ENCODE data around the gene GCNT2.

The GCNT2 gene

GRCh38 chr6:10555625-10556309 is 34.6 kb downstream of the GCNT2 start:
- Histone ChIP-seq H3K27me3 (ENCODE audit: insufficient read depth, low read depth, severe bottlenecking) (no peaks in the 10 kb centered on the region), H3K9me3 (ENCODE audit: severe bottlenecking) (no peaks in the 10 kb centered on the region), H3K36me3 (no peaks in the 10 kb centered on the region), H3K4me3 (ENCODE audit: low read depth, low read length) (peak overlapping the region; percentile 56), H3K27ac (peak overlapping the region; percentile 79)
- TF ChIP-seq, protein P1, sequence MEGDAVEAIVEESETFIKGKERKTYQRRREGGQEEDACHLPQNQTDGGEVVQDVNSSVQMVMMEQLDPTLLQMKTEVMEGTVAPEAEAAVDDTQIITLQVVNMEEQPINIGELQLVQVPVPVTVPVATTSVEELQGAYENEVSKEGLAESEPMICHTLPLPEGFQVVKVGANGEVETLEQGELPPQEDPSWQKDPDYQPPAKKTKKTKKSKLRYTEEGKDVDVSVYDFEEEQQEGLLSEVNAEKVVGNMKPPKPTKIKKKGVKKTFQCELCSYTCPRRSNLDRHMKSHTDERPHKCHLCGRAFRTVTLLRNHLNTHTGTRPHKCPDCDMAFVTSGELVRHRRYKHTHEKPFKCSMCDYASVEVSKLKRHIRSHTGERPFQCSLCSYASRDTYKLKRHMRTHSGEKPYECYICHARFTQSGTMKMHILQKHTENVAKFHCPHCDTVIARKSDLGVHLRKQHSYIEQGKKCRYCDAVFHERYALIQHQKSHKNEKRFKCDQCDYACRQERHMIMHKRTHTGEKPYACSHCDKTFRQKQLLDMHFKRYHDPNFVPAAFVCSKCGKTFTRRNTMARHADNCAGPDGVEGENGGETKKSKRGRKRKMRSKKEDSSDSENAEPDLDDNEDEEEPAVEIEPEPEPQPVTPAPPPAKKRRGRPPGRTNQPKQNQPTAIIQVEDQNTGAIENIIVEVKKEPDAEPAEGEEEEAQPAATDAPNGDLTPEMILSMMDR (IDR thresholded peaks at IDR 0.05; ENCODE audit: low read depth, low read length) = no peak
- DNase-seq = peak; percentile 87

DNA sequence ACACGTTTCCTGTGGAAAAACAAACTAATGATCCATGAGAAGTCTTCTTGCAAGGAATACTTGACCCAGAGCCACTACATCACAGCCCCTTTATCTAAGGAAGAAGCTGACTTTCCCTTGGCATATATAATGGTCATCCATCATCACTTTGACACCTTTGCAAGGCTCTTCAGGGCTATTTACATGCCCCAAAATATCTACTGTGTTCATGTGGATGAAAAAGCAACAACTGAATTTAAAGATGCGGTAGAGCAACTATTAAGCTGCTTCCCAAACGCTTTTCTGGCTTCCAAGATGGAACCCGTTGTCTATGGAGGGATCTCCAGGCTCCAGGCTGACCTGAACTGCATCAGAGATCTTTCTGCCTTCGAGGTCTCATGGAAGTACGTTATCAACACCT is 35.4 kb downstream of the GCNT2 start:
- Histone ChIP-seq H3K27me3 (ENCODE audit: insufficient read depth, low read depth, severe bottlenecking) (no peaks in the 10 kb centered on the region), H3K27ac (peak overlapping the region; percentile 79), H3K4me3 (ENCODE audit: low read depth, low read length) (peak overlapping the region; percentile 56), H3K9me3 (ENCODE audit: severe bottlenecking) (no peaks in the 10 kb centered on the region), H3K36me3 (no peaks in the 10 kb centered on the region)
- no peak for DNase-seq
- TF ChIP-seq, protein P1 (IDR thresholded peaks at IDR 0.05; ENCODE audit: low read depth, low read length) = no peak

DNA sequence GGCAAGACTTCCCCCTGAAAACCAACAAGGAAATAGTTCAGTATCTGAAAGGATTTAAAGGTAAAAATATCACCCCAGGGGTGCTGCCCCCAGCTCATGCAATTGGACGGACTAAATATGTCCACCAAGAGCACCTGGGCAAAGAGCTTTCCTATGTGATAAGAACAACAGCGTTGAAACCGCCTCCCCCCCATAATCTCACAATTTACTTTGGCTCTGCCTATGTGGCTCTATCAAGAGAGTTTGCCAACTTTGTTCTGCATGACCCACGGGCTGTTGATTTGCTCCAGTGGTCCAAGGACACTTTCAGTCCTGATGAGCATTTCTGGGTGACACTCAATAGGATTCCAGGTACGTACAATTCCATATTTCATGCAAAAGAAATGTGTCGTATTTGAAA is 35.8 kb downstream of the GCNT2 start:
- Histone ChIP-seq H3K36me3 (no peaks in the 10 kb centered on the region), H3K9me3 (ENCODE audit: severe bottlenecking) (no peaks in the 10 kb centered on the region), H3K27me3 (ENCODE audit: insufficient read depth, low read depth, severe bottlenecking) (no peaks in the 10 kb centered on the region), H3K27ac (no peak overlapping the region), H3K4me3 (ENCODE audit: low read depth, low read length) (no peak overlapping the region)
- TF ChIP-seq, protein P1 (IDR thresholded peaks at IDR 0.05; ENCODE audit: low read depth, low read length) = no peak
- no peak for DNase-seq

DNA sequence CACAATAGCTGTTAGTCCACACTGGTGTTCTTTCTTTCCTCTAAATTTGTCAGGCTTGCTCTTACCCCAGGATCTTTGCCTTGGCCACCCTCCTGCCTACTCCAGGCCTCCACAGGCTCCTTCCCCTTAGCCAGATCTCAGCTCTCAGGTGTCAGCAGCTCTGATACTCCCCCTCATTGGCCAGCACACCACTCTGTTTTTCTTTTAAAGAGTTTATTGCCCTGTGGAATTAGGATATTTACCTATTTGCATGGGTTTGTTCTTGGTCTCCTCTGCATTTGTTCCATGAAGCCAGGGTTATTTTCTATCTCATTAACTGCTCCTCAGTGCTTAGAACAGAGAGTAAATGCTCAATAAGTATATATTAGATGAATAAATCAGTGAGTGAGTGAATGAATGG is 36.8 kb downstream of the GCNT2 start:
- TF ChIP-seq, protein P1 (IDR thresholded peaks at IDR 0.05; ENCODE audit: low read depth, low read length) = no peak
- Histone ChIP-seq H3K9me3 (ENCODE audit: severe bottlenecking) (no peaks in the 10 kb centered on the region), H3K27ac (no peak overlapping the region), H3K36me3 (no peaks in the 10 kb centered on the region), H3K27me3 (ENCODE audit: insufficient read depth, low read depth, severe bottlenecking) (no peaks in the 10 kb centered on the region), H3K4me3 (ENCODE audit: low read depth, low read length) (no peak overlapping the region)
- no peak for DNase-seq

- DNase-seq = no peak
- no peak overlapping the region for H3K4me3 ChIP-seq (ENCODE audit: low read depth, low read length)
These were observed 37.4 kb downstream of the GCNT2 start for GRCh38 chr6:10558565-10558964.

More at GRCh38 chr6:10558565-10558964, 37.4 kb downstream of the GCNT2 start:
- no peaks in the 10 kb centered on the region for H3K36me3 ChIP-seq
- no peaks in the 10 kb centered on the region for H3K9me3 ChIP-seq (ENCODE audit: severe bottlenecking)
- TF ChIP-seq, protein P1 (IDR thresholded peaks at IDR 0.05; ENCODE audit: low read depth, low read length) = no peak
- H3K27me3 ChIP-seq (ENCODE audit: insufficient read depth, low read depth, severe bottlenecking) = no peaks in the 10 kb centered on the region
- no peak overlapping the region for H3K27ac ChIP-seq

All from WERI-Rb-1 (cell line).